Smooth muscle cell of the brain vasculature (primary cell): Measurements from ENCODE around the gene METRNL.
"Not testable (repeated sequence)": the region's sequence is repeated elsewhere in the genome, so short reads cannot be mapped to it uniquely, and the experiment has no call there.

ENCODE experiments used
- DNase-seq: peaks from one replicate; pipeline ENCODE4 v3.0.0-alpha.2; 2012; ENCODE audit warnings: low read depth, low spot score

Gene METRNL

DNA sequence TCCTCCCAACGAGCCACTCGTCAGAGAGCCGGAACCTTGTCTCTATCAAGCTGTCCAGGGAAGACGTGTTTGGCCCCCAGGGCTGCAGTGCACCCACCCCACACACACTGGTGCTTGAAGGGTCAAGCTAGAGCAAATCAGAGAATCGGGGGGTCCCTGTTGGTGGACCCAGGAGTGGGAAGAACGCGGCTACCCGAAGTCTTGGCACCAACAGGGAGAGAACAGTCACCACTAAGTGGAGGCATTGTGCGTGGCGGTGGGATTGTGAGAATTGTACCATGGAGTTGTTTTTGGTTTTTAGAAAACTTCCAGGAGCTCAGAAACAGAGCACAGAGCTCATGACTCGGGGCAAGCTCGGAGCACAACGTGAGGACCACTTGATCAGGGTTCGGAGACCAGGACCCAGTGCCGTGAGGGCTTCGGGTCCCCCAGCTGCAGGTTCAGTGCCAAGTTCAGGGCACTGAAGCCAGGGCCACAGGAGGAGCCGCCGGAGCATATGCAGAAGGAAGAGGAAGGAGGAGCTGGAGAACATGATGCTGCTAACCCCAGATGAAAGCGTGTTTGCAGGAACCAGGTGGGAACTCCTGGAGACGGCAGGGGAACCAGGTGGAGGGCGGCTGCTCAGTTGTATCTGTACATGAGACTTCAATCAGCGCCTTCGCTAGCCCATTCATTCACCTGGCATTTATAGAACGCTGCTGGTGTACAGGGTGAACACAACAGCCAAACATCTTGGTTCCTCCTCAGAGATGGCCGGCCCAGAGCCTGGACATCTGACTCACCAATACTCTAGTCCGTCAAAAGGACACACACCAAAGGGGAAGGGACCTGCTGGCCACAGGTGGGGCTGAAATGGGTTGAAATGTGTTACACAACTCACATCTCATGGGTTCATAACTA lies 42.8 kb downstream of the METRNL start:
- no peak for DNase-seq

DNA sequence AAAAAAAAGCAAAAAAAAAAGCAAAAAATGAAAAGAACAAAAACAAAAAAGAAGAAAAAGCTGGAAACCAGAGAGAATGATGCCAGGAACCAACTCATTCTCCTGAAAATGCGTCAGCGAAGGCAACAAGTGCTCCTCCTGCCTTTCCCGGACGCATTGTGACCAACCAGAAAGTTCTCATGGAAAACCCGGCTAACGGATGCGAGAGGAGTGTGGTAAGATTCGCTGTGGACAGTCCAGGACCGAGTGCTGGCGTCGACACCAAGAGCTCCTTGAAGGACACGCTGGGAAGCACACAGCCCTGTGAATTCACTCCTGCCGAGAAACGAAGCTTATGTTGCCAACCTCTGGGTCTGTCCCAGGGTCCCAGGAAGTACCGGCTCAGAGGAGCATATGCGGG lies 43.4 kb downstream of the METRNL start:
- DNase-seq = no peak

DNA sequence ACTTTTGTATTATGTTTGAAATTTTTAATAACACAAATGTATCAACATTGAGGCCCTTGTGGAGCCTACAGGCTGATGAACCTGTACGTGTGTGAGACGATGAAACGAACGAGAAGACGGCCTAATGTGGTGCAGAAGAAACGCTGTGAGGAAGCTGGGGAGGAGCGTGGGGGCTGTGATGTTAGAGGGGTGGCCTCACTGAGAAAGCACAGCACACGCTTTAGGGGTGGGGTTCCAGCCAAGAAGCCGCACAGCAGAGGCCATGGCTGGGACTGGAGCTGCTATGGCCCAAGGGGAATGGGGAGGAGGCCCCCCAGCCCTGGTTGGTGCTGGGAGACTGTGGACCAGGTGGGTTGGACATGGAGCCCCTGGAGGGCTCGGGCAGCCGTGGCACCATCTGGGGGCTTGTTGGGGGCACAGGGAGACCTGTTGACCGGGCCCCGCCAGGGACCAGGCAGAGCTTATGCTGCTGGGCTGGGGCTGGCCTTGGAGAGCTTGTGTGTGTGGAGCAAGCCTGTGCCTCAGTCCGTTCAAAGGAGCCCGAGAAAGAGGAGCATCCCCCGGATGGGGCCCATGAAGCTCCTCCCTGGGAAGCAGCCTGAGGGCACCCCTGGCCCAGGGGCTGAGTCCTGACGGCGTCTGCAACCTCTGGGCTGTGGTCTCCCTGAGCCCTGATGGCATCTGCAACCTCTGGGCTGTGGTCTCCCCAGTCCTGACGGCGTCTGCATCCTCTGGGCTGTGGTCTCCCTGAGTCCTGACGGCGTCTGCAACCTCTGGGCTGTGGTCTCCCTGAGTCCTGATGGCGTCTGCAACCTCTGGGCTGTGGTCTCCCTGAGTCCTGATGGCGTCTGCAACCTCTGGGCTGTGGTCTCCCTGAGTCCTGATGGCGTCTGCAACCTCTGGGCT lies 44.7 kb downstream of the METRNL start:
- DNase-seq = no peak

DNA sequence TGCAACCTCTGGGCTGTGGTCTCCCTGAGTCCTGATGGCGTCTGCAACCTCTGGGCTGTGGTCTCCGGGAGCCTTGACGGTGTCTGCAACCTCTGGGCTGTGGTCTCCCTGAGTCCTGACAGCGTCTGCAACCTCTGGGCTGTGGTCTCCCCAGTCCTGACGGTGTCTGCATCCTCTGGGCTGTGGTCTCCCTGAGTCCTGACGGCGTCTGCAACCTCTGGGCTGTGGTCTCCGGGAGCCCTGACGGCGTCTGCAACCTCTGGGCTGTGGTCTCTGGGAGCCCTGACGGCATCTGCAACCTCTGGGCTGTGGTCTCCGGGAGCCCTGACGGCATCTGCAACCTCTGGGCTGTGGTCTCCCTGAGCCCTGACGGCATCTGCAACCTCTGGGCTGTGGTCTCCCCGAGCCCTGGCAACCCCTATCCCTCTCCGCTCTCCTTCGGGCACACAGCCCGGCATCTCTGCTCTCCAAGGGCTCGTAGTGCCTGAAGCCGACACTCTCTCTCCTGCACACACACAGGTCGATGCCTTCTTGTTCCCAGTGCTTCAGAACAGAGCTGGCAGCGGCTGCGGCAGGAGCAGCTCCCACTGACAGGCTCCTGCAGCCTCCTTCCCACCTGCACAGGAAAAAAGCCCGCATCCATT lies 45.6 kb downstream of the METRNL start:
- no peak for DNase-seq

DNA sequence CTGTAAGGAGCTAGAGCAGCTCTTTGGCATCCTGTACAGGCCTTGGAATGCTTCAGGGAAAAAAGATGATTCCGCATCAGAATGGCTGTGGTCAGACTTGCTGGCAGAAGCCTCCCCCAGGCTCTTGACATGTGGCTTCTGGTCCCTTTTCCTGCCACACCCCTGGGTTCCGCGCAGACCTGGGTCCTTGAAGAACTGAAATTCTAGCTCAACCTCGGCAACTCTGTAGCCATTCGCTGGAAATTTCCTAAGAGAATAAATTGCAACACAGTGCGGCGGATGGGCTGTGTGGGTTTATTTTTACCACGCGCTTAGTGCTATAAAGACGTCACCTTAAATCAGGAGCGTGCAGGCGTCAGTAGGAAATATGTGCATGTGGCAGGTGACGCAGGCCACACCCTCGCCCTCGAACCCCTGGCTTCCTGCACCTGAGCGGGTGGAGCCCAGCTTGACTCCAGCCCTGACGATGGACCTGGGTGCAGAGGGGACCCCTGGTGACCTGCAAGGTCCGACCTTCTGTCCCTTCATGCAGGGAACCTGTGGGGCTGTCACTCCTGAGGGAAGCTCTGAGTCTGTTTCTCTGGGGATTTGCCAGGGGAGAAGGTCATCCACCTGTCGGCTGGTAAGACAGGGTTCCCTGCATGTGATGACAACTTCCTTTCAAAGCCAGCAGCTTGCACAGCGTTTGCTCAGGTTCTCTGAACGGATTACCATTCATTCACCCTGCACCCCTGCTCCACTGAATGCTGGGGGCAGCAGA lies 46.3 kb downstream of the METRNL start:
- no peak for DNase-seq

DNA sequence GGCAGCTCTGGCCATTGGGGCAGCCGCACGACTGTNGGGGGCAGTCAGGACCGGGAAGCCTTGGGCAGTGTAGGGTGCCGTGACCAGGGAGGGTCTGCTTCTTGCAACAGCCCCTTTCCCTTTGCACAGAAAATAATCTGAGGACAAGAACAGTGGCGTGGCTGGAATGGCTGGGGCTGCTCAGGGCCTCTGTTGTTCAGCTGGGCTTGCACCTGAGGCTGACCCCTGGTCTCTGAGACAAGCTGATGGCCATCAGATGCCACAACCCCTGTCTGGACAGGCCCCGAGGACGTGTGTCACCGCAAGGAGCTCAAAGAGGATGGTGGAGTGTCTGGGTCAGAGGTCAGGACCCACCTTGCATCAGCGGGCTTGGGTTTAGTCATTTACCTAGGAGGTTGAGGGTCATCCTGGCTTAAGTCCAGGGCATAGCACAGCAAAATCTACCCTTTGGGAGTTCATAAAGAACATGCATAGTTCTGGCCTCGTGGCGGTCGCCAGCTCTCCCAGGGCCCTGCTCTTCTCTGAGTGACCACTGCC lies 46.9 kb downstream of the METRNL start:
- DNase-seq = no peak

DNA sequence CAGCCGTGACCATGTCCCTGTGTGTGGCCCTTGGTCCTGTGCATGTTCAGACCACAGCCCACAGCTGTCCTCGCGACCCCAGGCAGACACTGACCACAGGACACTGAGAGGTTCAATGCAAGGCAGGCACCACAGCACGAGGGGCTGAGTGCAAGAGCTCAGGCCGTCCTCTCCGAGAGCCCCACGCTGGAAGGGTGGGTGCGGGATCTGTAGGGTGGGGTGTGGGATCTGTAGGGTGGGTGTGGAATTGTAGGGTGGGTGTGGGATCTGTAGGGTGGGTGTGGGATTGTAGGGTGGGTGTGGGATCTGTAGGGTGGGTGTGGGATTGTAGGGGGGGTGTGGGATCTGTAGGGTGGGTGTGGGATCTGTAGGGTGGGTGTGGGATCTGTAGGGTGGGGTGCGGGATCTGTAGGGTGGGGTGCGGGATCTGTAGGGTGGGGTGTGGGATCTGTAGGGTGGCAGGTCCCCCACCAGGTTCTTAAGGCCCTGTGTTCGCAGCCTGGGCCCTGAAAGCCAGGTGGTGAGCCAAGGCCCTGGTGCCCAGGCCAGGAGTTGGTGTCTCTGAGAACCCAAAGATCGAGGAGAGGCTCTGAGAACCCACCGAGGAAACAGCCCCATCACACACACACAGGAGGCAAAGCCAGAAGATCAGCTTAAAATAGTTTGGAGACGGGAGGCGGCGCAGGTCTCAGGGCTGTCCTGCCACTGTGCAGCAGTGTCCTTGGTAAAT lies 48.2 kb downstream of the METRNL start:
- DNase-seq = no peak

DNA sequence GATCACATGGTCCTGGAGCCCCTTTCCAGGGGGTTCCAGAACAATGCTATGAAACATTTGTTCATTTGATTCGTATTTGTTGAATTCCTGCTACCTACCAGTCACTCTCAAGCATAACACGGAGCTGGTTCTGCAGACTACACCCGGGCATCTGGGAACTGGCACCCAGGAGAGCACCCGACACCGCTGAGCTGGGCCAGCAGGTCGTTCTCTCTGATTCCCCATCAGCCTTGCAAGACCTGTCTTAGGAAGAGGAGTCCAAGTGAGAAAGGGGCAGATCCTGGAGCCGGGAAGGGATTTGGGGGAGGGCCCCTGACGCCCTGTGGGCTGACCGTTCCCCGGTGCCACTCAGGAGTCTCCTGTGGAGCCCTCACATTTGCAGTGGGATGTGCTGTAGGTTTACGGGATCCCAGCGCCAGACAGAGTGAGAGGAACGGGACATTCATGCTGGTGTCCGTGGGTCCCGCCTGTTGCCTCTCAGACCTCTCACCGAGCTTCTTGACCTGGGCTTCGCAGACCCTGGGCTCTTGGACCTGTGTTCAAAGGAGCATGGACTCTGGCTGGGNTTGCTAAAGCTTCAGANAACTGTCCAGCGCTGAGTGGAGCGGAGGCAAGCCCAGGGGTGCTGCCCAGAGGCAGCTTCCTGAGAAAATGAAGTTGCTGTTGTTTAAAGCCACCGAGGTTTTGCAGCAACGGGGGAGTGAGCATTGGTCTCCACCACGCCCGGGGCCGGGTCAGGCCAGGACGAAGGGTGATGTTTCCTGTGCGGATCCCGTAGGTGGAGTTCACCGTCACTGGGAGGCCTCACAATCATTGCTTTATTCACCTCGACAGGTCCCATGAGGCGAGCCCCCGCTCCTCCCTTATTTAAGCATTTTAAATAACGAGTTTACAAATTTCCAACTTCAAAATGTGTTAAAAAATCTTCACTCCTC lies 49.2 kb downstream of the METRNL start:
- no peak for DNase-seq

DNA sequence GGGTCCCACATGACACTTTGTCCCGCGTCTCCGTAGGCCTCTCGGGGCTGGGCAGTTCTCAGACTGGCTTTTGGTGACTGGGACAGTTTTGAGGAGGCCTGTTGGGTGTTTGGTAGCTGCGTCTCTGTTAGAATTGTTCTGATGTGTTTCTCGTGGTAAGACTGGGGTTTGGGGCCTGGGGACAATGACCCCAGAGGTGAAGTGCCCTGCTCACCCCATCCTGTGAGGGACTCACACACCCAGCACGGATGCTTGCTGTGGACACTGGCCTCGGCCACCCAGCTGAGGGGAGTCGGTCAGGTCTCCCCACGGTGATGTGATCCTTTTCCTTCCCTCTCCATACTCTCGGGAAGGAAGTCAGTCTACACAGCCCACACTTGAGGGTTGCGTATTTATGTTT lies 50.3 kb downstream of the METRNL start:
- DNase-seq = no peak

DNA sequence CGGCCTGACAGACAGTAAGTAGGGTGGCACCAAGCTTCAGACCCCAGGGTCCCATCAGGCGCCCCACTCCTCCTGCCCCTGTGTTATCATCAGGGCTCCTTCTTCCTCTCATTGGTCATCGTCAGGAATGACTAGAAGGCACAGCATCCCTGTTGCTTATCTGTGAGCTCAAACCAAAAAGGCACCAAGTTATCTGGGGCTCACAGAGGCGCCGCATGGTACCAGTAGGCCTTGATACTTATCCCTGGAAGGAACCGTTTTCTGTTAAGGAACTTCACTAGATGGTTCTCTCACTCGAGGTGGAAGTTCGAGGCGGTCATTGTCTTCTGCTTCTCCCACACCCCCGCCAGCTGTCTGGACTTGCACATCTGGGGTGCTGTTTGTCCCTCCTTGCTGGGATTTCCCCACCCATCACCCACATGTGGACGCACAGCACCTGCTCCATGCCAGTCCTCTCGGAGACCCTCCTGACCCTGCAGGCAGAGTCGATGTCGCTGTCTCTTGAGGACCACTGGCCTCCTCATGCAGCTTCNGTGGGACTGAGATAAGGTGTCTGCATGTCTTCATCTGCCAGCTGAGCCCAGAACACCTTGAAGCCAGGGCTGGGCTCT lies 52.1 kb downstream of the METRNL start:
- no peak for DNase-seq

DNA sequence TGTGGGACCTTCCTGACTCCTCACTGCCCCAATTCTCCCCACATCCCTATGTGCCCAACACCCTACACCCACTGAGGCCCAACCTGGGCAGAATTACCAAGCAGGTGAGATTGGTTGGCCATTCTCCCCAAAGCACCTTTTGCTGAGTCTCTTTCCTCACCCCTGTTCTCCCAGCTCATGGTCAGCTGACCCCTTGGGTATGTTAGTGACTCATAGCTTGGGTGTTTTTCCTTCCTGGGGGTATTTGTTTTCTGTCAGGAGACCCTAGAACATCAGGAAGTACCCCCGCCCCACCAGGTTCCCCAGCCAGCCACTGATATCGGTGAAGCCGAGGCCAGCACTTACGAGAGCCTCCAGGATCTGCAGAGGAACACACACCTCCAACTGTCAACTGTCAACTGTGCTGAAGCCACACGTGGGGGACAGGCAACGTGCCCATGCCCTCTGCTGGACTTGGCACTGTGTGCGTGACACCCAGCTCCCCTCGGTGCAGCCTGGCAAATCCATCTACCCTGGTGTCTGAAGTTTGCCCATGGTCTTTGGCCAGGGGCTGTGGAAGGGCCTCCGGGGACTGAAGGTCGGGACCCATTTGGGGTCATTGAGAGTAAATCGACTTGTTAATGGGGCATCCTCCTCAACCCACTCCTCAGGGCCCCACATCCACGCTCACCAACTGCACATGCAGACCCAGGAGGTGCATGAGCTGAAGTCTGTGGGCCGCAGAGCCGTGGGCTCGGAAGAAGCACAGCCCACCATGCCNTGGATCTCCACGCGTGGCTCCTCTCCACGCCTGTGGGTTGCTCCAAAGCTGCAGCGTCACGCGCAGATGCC lies 53.1 kb downstream of the METRNL start:
- DNase-seq = no peak

DNA sequence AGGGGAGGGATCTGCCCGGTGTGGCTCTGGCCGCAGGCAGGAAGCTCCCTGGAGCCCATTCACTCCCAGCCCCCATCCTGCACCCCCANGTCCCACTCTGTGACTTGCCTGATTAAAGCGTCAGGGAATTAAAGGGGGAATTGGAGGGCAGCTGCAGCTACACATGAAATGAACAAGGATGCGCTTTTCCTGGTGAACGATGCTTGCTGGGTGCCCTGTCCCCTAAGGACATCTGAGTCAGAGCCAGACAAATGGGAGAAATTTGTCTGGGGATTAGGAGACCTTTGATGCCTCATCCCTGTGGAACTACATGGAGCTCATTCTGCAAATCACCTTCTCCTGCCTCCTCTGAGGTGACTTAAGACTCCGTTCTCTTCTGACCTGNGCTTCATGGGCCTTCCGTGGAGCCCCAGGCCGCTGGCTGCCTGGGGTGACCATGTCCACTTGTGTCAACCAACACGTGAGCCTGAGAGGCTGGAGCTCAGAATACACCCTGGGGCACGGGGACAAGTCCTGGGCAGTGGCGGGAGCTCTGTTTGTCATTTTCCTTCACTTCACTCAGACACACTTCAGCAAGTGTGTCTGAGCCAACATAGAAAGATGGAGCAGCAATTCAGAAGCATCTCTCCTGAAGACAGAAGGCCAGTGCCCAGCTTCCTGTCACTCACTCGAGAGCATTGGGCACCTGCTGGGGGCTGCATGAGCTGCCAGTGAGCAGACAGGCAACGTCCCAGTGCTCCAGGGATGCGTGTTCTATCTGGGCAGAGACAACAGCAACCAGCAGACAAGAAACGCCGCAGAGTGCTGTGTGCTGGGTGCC lies 54.1 kb downstream of the METRNL start:
- DNase-seq = no peak

DNA sequence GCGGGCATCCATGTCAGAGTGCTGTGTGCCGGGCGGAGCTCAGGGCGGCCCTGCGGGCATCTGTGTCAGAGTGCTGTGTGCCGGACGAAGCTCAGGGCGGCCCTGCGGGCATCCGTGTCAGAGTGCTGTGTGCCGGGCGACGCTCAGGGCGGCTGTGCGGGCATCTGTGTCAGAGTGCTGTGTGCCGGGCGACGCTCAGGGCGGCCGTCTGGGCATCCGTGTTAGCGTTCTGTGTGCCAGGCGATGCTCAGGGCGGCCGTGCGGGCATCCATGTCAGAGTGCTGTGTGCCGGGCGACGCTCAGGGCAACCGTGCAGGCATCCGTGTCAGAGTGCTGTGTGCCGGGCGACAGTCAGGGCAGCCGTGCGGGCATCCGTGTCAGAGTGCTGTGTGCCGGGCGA lies 55.0 kb downstream of the METRNL start:
- DNase-seq = not testable (repeated sequence)

DNA sequence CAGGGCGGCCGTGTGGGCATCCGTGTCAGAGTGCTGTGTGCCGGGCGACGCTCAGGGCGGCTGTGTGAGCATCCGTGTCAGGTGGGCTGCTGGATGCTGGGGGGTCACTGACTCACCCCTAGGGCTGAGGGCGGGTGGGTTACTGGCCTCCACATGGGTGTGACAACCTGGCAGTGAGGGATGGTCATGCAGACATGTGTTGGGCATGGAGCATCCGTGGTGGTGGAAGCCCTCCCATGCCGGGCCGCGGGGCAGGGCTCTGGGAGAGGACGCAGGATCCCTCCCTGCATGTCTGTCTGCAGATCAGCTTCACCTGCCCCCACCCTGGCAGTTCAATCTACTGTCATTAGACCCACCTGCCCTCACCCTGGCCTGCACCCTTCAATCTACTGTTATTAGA lies 56.3 kb downstream of the METRNL start:
- no peak for DNase-seq

DNA sequence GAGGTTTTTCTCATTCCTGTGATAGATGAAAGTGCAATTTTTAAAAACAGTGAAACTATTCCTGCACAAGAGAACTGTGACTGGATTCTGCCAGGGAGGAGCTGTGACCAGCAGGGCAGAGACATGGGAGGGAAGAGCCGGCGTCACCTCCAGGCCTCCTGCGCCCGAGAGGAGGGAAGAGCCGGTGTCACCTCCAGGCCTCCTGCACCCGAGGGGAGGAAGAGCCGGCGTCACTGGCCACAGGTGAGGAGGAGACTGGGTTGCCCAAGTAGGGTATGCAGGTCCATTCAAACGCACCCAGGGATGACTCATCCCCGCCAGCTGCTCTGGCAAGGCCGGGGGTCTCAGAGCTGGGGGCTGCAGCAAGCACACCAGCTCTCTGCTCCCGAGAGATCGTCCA lies 56.7 kb downstream of the METRNL start:
- DNase-seq = no peak

DNA sequence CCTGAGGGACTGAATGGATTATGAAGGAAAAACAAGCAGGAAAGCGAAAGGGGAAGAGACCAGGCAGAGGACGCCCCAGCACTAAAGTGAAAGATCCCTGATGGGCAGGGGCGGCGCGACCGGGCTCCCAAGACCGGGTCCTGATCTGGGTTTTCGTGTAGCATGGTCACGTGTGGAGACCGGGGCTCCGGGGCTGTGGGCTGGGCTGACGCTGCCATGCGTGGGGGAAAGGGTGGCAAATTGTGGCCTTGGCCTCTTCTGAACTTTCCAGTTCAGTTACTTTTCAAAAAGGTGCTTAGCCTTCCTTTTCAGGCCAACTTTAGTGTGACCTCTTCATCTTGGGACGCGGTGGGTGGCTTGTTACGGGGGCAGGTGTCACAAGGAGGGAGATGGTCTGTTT lies 57.5 kb downstream of the METRNL start:
- no peak for DNase-seq

DNA sequence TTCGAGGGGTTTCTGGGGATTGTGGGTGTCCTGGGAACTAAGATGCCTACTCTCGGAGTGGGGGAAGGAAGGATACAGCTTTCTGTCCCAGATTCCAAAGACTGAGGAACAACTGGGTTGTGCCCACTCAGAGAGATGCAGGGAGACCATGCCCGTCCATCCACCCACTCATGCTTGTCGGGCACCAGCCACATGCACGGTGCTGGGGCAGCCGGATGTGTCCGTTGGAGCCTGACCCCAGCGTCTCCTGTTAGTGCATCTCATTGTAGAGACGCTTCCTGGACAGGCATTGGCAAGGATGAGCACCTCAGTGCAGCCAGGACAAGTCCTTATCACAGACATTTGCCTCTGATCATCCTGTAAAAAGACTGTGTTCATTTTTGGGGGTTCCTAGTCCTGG lies 58.1 kb downstream of the METRNL start:
- DNase-seq = no peak
